HepG2 (cell line): ENCODE data around the gene LRRC28. TPM values are rescaled to one million over a fixed set of nuclear protein-coding genes. Genes with fewer than 3 reads are reported as not detected.

Experiments used
- ATAC-seq: fragments of 200-7000 bp; cut with Tn5 transposase; 3 replicates; pipeline ENCODE4 v1.9.1; 2020; ENCODE audit warnings: mild to moderate bottlenecking, moderate library complexity
- BruUV-seq: library from RNA; stranded (reverse); fragments of 400-500 nt; replicated peaks from 2 replicates; lab custom pipeline; 2021; lab: Mats Ljungman, UMichigan
- CTCF ChIA-PET: fragments of 300-600 bp; formaldehyde crosslinking; extraction: SDS; loops from one replicate; lab custom pipeline; 2021; ENCODE audit warnings: low total read pairs, inconsistent platforms, low intra/inter-chr PET ratio; lab: Yijun Ruan, JAX
- POLR2A ChIA-PET: fragments of 350-600 bp; sonication (Branson Sonifier 250); formaldehyde crosslinking; loops from one replicate; lab custom pipeline; 2020; ENCODE audit warnings: antibody characterized with exemption, inconsistent platforms; lab: Yijun Ruan, JAX
- DNase-seq: peaks from one replicate; pipeline ENCODE4 v3.0.0-alpha.2; 2015; ENCODE audit warnings: low spot score
- FAIRE-seq: peaks from 3 replicates; lab custom pipeline; 2011; peaks lifted over from hg19 to GRCh38; lab: Jason Lieb, UNC
- H2AFZ ChIP-seq: one replicate; pipeline ENCODE4 v1.6.1; 2011; ENCODE audit warnings: low read length, inconsistent platforms
- H3K27ac ChIP-seq: fragments of 300-600 bp; 3 replicates; pipeline ENCODE4 v1.8.0; 2011; ENCODE audit warnings: mixed run types, mild to moderate bottlenecking, mixed read lengths, low read length, inconsistent platforms; ENCODE audit not compliant: insufficient read depth; ENCODE audit errors: extremely low read length
- H3K27me3 ChIP-seq, 2 experiments: fragments of 200-600 bp in 1 of 2; 2 replicates in 1 of 2; 3 replicates in 1 of 2; pipeline versions ENCODE4 v1.6.0 to v1.8.0; 2011; ENCODE audit warnings: low read length in 2 of 2, mild to moderate bottlenecking in 2 of 2, moderate library complexity in 2 of 2, inconsistent platforms in 1 of 2; ENCODE audit not compliant: insufficient read depth in 2 of 2, control insufficient read depth in 1 of 2
- H3K36me3 ChIP-seq, 2 experiments: fragments of 200-600 bp in 1 of 2; replicated peaks in 1 of 2; 2 replicates in 1 of 2; 3 replicates in 1 of 2; pipeline versions ENCODE4 v1.5.1 to v1.8.0; 2011; ENCODE audit warnings: low read length in 2 of 2, inconsistent platforms in 1 of 2; ENCODE audit not compliant: insufficient read depth in 2 of 2, control insufficient read depth in 1 of 2
- H3K4me1 ChIP-seq: 2 replicates; pipeline ENCODE4 v1.5.1; 2012; ENCODE audit warnings: low read length, inconsistent platforms; ENCODE audit not compliant: insufficient read depth
- H3K4me2 ChIP-seq: 2 replicates; pipeline ENCODE4 v1.6.0; 2011; ENCODE audit warnings: low read depth, low read length, inconsistent platforms
- H3K4me3 ChIP-seq, 3 experiments: fragments of 200-600 bp in 1 of 3; sonication (generic), shearing (Covaris generic) in 1 of 3; replicated peaks in 1 of 3; 2 replicates each; pipeline ENCODE4 v1.5.1; 2011 to 2016; ENCODE audit warnings: low read length in 3 of 3, inconsistent platforms in 2 of 3, low read depth in 2 of 3, mild to moderate bottlenecking in 2 of 3, control low read depth in 1 of 3, mixed read lengths in 1 of 3; ENCODE audit not compliant: insufficient read depth in 1 of 3
- H3K79me2 ChIP-seq: one replicate; pipeline ENCODE4 v1.6.1; 2011; ENCODE audit warnings: low read length, inconsistent platforms; ENCODE audit not compliant: insufficient read depth
- H3K9ac ChIP-seq: 2 replicates; pipeline ENCODE4 v1.6.0; 2011; ENCODE audit warnings: mild to moderate bottlenecking, low read depth, low read length, inconsistent platforms; ENCODE audit not compliant: insufficient read depth
- H3K9me3 ChIP-seq: 2 replicates; pipeline ENCODE4 v1.5.1; 2012; ENCODE audit warnings: mild to moderate bottlenecking, low read length
- H4K20me1 ChIP-seq: 2 replicates; pipeline ENCODE4 v1.6.0; 2011; ENCODE audit warnings: inconsistent platforms, mild to moderate bottlenecking, low read length, moderate library complexity; ENCODE audit not compliant: insufficient read depth
- ELF3 ChIP-seq: IDR thresholded peaks from 2 replicates; pipeline ENCODE4 v1.6.1; 2016; ENCODE audit warnings: missing genetic modification reagents, missing compliant biosample characterization
- KAT7 ChIP-seq: IDR thresholded peaks from 2 replicates; pipeline ENCODE4 v1.6.1; 2018; ENCODE audit warnings: borderline replicate concordance, missing compliant biosample characterization
- NR2F2 ChIP-seq: IDR thresholded peaks from 2 replicates; pipeline ENCODE4 v1.6.1; 2012; ENCODE audit warnings: low read depth, inconsistent platforms, borderline replicate concordance
- RORA ChIP-seq: sonication (generic); formaldehyde crosslinking; IDR thresholded peaks from 2 replicates; pipeline ENCODE4 v1.5.0; 2020; ENCODE audit warnings: mild to moderate bottlenecking, missing genetic modification reagents, moderate library complexity
- SMC3 ChIP-seq: IDR thresholded peaks from 2 replicates; pipeline ENCODE4 v1.6.1; 2011; ENCODE audit warnings: low read length, improper control_type of control experiment
- STAG1 ChIP-seq: sonication (generic); formaldehyde crosslinking; IDR thresholded peaks from 2 replicates; pipeline ENCODE4 v1.4.0; 2020; ENCODE audit warnings: missing genetic modification reagents
- ZNF17 ChIP-seq: sonication (generic); formaldehyde crosslinking; IDR thresholded peaks from 2 replicates; pipeline ENCODE4 v1.5.0; 2020; ENCODE audit warnings: mild to moderate bottlenecking, missing genetic modification reagents
- ZNF235 ChIP-seq: sonication (generic); formaldehyde crosslinking; IDR thresholded peaks from 2 replicates; pipeline ENCODE4 v1.8.1; 2023; ENCODE audit warnings: mild to moderate bottlenecking, missing genetic modification reagents, borderline replicate concordance
- ZNF512B ChIP-seq: sonication (generic); formaldehyde crosslinking; IDR thresholded peaks from 2 replicates; pipeline ENCODE4 v1.5.1; 2020; ENCODE audit warnings: missing genetic modification reagents, mild to moderate bottlenecking, borderline replicate concordance
- ZNF546 ChIP-seq: sonication (generic); formaldehyde crosslinking; conservative IDR thresholded peaks from 2 replicates; pipeline ENCODE4 v1.8.1; 2023; ENCODE audit warnings: mild to moderate bottlenecking, missing genetic modification reagents
- WGBS: methylation state at CpG from one replicate; pipeline ENCODE4 v1.1.6; 2017; ENCODE audit warnings: low lambda C conversion rate; 5-methylcytosine and 5-hydroxymethylcytosine counted together
- in situ Hi-C: cut with HindIII; loops from 2 replicates; pipeline ENCODE4 v1.10.0; 2017; ENCODE audit warnings: low pct_unique_long_range_greater_than_20kb; ENCODE audit not compliant: extremely low pct_ligation_motif_present
- intact Hi-C: fragments of 100-400 bp; cut with micrococcal nuclease; formaldehyde crosslinking; loops from one replicate; pipeline ENCODE4 v1.10.0; 2022; ENCODE audit not compliant: unreplicated experiment
- polyA plus RNA-seq, 8 experiments: library from polyadenylated mRNA; depleted of rRNA in 3 of 8; stranded (reverse) in 7 of 8; unstranded in 1 of 8; fragments of >200 nt; fragmentation: Illumina TruSeq in 4 of 8; extraction: Trizol in 4 of 8; gene quantifications; 2 replicates each; pipeline versions ENCODE4 v1.2.1 to v1.2.3, GENCODE V29; 2011 to 2016; ENCODE audit warnings: low read depth in 4 of 8, missing spikeins in 1 of 8, mixed read lengths in 1 of 8; ENCODE audit not compliant: insufficient read depth in 1 of 8
- total RNA-seq, 5 experiments: library from RNA; depleted of rRNA; stranded (reverse); fragments of >200 nt; fragmentation: Illumina TruSeq; extraction: Trizol; gene quantifications; 2 replicates each; pipeline ENCODE4 v1.2.3, GENCODE V29; 2016; ENCODE audit warnings: low read depth in 1 of 5

Gene LRRC28
- total and polyA plus RNA-seq, 2 of the 13 experiments (the other 11 are each of a cell fraction or from before 2014, with no cell fraction given), result 17.5 to 21.3 TPM

DNA sequence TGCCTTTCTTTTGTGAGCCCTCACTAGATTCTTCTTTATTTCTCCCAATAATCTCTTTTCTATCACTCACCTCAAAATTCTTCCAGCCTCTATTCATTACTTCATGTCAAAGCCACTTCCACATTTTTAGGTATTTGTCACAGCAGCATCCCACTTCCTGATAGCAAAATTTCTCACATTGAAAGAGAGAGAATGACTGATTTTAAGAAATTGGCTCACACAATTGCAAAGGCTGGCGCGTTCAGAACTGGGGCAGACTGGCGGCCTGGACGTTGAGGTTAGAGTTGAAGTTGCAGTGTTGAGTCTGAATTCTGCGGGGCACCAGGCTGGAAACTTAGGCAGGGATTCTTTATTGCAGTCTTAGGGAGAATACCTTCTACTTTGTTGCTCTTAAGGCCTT, 117.9 kb downstream of the LRRC28 start (continued):
- TF ChIP-seq RORA (CRISPR knock-in tag) (no peak), ZNF512B (CRISPR knock-in tag) (no peak), ZNF235 (CRISPR knock-in tag) (no peak), ELF3 (CRISPR knock-in tag) (no peak), KAT7 (no peak), ZNF546 (CRISPR knock-in tag) (no peak)

DNA sequence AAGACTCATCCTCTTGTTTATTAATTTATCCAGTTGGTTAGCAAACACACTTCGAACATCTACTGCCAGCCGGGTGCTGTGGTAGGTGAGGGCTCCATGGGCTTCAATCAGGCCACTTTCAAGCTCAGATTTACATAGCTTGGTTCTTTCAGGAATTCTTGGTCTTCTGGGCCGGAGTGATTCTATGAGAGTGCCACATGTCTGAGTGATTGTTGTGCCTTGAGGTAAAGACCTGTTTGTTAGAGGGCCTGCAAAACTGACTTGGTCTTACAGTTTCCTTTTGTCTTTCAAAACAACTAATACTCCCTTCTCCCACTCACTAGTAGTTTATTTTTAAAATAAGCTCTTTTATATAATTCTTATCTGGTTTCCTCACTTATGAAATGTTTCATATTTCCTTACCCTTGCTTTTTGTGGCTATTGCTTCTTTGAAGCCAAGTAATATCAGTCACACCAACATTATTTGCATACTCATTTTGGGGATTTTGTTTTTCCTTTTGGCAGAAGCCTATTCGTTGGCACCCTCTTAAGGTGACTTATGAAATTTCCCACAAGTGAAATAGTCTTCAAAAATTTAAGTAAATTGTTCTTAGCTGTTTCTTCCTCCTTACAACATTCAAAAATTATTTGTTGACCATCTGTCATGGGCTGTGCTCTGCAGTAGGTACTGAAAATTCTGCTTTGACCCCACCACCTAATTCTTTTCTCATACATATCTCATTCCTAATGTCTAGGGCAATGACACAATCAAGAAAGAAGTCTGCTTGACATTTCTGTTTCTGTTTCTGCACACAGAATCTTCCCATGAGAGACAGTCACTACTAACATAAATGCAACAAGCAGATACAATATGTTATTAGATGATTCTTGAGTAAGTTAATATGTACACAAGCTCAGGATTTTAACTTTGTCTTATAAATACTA, 120.2 kb downstream of the LRRC28 start:
- Histone ChIP-seq H3K27me3 (no peaks in the 10 kb centered on the region), H3K9me3 (peaks cover 7% of the 10 kb centered on the region), H4K20me1 (no peaks in the 10 kb centered on the region), H3K4me3 (no peak overlapping the region), H2AFZ (no peak overlapping the region), H3K9ac (no peak overlapping the region), H3K4me2 (no peak overlapping the region), H3K4me1 (no peaks in the 10 kb centered on the region), H3K79me2 (no peaks in the 10 kb centered on the region), H3K36me3 (no peaks in the 10 kb centered on the region), H3K27ac (no peak overlapping the region)
- ChIA-PET POLR2A (no interaction called here), CTCF (no interaction called here)
- WGBS, result 87% methylated on average over 4 of the region's 4 CpGs
- FAIRE-seq (no peak), DNase-seq (no peak), ATAC-seq (no peak)
- in situ Hi-C loops (no loop called here), intact Hi-C loops (no loop called here)
- BruUV-seq, result no TSS peak
- TF ChIP-seq SMC3 (no peak), NR2F2 (no peak), ZNF17 (no peak), STAG1 (CRISPR knock-in tag) (peak; percentile 33; the same call in 1 of the 2 replicates)
